OCI-LY1 (cell line): Measurements from ENCODE around the gene HCN4.

Experiments
- H2AFZ ChIP-seq: fragments of 200-600 bp; sonication (generic), shearing (Covaris generic); 2 replicates; pipeline ENCODE4 v1.6.0; 2014; ENCODE audit warnings: antibody characterized with exemption, mild to moderate bottlenecking, low read length
- H3F3A ChIP-seq: fragments of 200-600 bp; sonication (generic), shearing (Covaris generic); 2 replicates; pipeline ENCODE4 v1.6.0; 2014; ENCODE audit warnings: mild to moderate bottlenecking, antibody characterized with exemption, low read length, moderate library complexity; ENCODE audit not compliant: insufficient read depth
- H3K27ac ChIP-seq: fragments of 200-600 bp; sonication (generic); 2 replicates; pipeline ENCODE4 v1.5.1; 2014; ENCODE audit warnings: low read length, mixed run types, mild to moderate bottlenecking, low read depth; ENCODE audit not compliant: poor library complexity, severe bottlenecking
- H3K27me3 ChIP-seq: fragments of 200-600 bp; sonication (generic); 2 replicates; pipeline ENCODE4 v1.6.0; 2014; ENCODE audit warnings: antibody characterized with exemption, mild to moderate bottlenecking, low read length, moderate library complexity; ENCODE audit not compliant: insufficient read depth
- H3K36me3 ChIP-seq: fragments of 200-600 bp; sonication (generic); 2 replicates; pipeline ENCODE4 v1.6.1; 2014; ENCODE audit warnings: mild to moderate bottlenecking, antibody characterized with exemption, low read length, moderate library complexity, mixed read lengths; ENCODE audit not compliant: insufficient read depth
- H3K4me1 ChIP-seq: fragments of 200-600 bp; sonication (generic); 2 replicates; pipeline ENCODE4 v1.5.1; 2014; ENCODE audit warnings: mild to moderate bottlenecking, low read length, moderate library complexity; ENCODE audit not compliant: insufficient read depth, severe bottlenecking
- H3K4me2 ChIP-seq: fragments of 200-600 bp; sonication (generic), shearing (Covaris generic); 2 replicates; pipeline ENCODE4 v1.6.1; 2014; ENCODE audit warnings: low read length
- H3K4me3 ChIP-seq: fragments of 200-600 bp; sonication (generic); 2 replicates; pipeline ENCODE4 v1.5.1; 2014; ENCODE audit warnings: low read length, low read depth, mild to moderate bottlenecking, mixed read lengths; ENCODE audit not compliant: poor library complexity, severe bottlenecking
- H3K79me2 ChIP-seq: fragments of 200-600 bp; shearing (Covaris generic); 2 replicates; pipeline ENCODE4 v1.6.1; 2016; ENCODE audit warnings: mixed run types, low read length, mixed read lengths; ENCODE audit not compliant: insufficient read depth
- H3K9ac ChIP-seq: fragments of 200-600 bp; sonication (generic), shearing (Covaris generic); 2 replicates; pipeline ENCODE4 v1.6.1; 2014; ENCODE audit warnings: mild to moderate bottlenecking, low read length, mixed read lengths
- H3K9me2 ChIP-seq: fragments of 200-600 bp; sonication (generic), shearing (Covaris generic); 2 replicates; pipeline ENCODE4 v1.6.1; 2014; ENCODE audit warnings: low read depth, mild to moderate bottlenecking, low read length, mixed read lengths
- H3K9me3 ChIP-seq: fragments of 200-600 bp; shearing (Covaris generic); 2 replicates; pipeline ENCODE4 v1.6.1; 2014; ENCODE audit warnings: low read length, mixed read lengths
- H4K20me1 ChIP-seq: fragments of 200-600 bp; sonication (generic), shearing (Covaris generic); 2 replicates; pipeline ENCODE4 v1.6.0; 2016; ENCODE audit warnings: mild to moderate bottlenecking, low read length; ENCODE audit not compliant: insufficient read depth
- CTCF ChIP-seq: fragments of 200-600 bp; sonication (generic), shearing (Covaris generic); IDR thresholded peaks from 2 replicates; pipeline ENCODE4 v1.5.1; 2017; ENCODE audit warnings: mild to moderate bottlenecking, antibody characterized with exemption, low read length, moderate library complexity, mixed read lengths
- EZH2 ChIP-seq: fragments of 200-600 bp; sonication (generic), shearing (Covaris generic); IDR thresholded peaks from 2 replicates; pipeline ENCODE4 v1.8.0; 2017; ENCODE audit warnings: borderline replicate concordance, mixed run types, mild to moderate bottlenecking, antibody characterized with exemption, low read length, moderate library complexity, mixed read lengths

HCN4 gene

DNA sequence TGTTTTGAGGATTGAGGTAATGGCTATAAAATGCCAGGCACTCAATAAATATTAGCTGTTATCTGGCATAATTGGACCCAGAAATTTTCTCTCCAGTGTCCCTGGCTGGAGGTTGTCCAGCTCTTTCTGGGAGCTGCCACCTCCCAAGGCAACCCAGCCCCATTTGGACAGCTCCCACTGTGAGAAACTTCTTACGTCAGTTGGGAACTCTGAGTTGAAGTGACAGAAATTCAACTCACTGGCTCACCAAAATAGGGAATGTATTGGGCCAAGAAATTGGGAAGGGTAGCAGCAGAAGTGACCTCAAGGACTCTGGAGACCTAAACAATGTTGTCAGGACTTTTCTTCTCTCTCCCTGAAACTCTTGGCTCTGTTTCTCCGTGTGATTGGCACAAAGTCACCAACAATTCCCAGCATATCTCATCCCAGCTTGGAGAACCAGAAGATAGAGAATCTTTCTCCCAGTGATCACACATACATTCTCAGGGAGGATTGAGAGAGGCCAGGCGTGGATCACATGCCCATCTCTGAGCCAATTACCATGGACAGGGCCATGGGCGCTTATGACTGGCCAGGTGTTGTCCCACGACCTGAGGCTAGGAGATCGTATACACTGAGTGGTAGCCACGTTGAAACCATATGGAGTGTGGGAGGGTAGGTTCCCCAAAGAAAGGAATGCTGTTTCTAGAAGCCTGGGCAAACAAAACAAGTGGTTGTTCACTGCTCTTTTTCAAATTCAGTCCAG is 22.5 kb upstream of the HCN4 start:
- Histone ChIP-seq H3K79me2 (no peaks in the 10 kb centered on the region), H3K9me3 (no peaks in the 10 kb centered on the region), H3F3A (no peaks in the 10 kb centered on the region), H3K4me2 (no peak overlapping the region), H2AFZ (no peak overlapping the region), H3K4me3 (no peak overlapping the region), H3K9me2 (no peaks in the 10 kb centered on the region), H4K20me1 (no peaks in the 10 kb centered on the region), H3K36me3 (no peaks in the 10 kb centered on the region), H3K4me1 (no peaks in the 10 kb centered on the region), H3K9ac (no peak overlapping the region), H3K27me3 (no peaks in the 10 kb centered on the region), H3K27ac (no peak overlapping the region)
- no peak for TF ChIP-seq EZH2
- TF ChIP-seq CTCF = no peak

DNA sequence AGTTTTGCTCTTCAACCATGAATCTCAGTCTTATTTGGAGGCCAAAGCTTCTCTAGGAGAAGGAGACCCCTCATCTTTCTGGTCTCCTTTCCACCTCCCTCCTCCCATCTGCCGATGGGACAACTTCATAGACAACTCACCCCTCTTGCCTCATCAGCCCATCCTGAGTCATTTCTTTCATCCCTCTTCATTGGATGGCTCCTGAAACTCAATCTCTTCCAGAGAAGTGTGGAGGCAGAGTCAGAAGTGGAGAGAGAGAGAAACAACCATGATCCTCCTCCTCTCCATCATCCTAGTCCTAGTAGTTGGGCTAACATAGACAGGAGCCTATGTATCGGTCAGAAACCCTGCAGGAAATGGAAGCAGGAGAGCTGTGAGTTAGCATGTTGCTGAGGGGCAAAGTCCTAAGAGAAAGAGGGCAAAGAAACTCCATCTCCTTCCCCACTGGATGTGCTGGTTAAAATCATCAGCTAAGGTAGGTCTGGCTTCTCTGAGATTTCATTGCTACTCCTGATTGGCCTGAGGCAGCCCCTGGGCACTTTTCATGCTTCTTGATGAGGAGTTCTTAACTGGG is 21.3 kb upstream of the HCN4 start:
- Histone ChIP-seq H3K9me2 (no peaks in the 10 kb centered on the region), H2AFZ (no peak overlapping the region), H3K27ac (no peak overlapping the region), H3K27me3 (no peaks in the 10 kb centered on the region), H3F3A (no peaks in the 10 kb centered on the region), H3K9me3 (no peaks in the 10 kb centered on the region), H3K4me1 (no peaks in the 10 kb centered on the region), H3K4me2 (no peak overlapping the region), H4K20me1 (no peaks in the 10 kb centered on the region), H3K4me3 (no peak overlapping the region), H3K36me3 (no peaks in the 10 kb centered on the region), H3K9ac (no peak overlapping the region), H3K79me2 (no peaks in the 10 kb centered on the region)
- no peak for TF ChIP-seq CTCF
- TF ChIP-seq EZH2 = no peak

DNA sequence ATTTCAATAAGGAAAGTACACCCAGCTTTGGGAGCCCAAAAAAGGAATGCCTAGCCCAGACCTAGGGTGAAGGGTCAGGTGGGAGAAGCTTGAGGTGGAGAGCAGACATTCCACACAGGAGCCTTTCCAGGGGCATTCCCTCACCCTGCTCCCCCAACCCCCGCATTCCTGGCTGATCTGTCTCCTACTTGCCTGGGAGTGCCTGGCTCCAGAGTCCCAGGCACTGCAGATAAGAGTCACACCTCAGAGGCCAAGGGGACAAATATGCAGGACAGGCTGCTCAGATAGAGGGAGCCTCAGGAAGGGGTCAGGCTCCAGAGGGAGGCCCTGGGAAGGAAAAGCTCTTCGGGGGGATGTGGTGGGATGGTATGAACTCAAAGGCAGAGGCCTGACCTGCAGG is 20.8 kb upstream of the HCN4 start:
- Histone ChIP-seq H3K36me3 (no peaks in the 10 kb centered on the region), H3K79me2 (no peaks in the 10 kb centered on the region), H3F3A (no peaks in the 10 kb centered on the region), H3K9me2 (no peaks in the 10 kb centered on the region), H3K27me3 (no peaks in the 10 kb centered on the region), H3K27ac (no peak overlapping the region), H3K9me3 (no peaks in the 10 kb centered on the region), H3K4me1 (no peaks in the 10 kb centered on the region), H3K4me2 (no peak overlapping the region), H2AFZ (no peak overlapping the region), H3K4me3 (no peak overlapping the region), H4K20me1 (no peaks in the 10 kb centered on the region), H3K9ac (no peak overlapping the region)
- TF ChIP-seq EZH2 = no peak
- TF ChIP-seq CTCF = no peak
